Measurements from ENCODE around the gene WFS1. TPM values are rescaled to one million over a fixed set of nuclear protein-coding genes. Genes with fewer than 3 reads are reported as not detected.

The WFS1 gene
- total and polyA plus RNA-seq, 2 of the 13 experiments (the other 11 are each of a cell fraction or from before 2014, with no cell fraction given) = 39.1 to 42.2 TPM

DNA sequence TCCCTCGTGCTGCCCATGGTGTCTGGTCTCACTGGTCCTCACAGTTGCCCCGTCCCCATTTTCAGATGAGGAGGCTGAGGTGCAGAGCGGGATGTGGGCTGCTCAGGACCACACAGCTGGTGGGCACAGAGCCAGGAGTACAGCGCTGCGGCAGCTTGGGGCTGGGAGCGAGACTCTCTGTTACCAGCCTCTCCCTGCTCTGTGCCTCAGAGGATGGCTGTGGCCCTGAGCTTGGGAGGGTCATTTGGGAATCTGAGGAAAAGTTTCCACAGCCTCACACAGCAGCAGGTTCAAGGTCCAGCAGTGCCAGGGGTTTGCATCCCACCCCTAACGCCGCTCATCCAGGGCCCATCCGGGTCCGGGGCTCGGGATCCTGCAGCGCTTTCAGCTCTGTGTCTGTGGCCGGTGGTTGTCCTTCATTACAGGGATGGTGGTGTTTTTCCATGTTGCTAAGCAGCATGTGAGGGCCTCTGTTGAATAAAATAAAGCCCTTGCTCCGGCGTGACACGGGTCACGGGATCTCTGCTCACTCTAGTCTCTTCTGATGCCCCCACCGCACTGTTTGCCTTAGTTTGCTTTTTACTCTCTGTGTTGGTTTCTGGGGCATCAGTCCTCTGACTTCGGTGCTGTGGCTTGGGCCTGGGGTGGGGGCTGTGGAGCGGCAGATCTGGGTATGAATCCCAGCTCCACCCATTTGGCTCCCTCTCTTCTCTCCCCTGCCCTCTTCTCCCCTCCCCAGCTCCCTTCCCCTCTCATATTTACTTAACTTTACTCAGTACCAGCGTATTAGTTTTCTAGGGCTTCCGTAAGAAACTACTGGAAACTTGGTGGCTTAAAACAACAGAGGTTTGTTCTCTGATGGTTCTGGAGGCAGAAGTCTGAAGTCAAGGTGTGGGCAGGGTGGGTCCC, 6.5 kb downstream of the WFS1 start (continued):
- TF ChIP-seq GATAD2A (CRISPR knock-in tag; IDR thresholded peaks at IDR 0.05) (0 out of 2 replicates have a peak, but pooled peaks have one; percentile 29), JUND (CRISPR knock-in tag; IDR thresholded peaks at IDR 0.05) (0 out of 2 replicates have a peak, but pooled peaks have one; percentile 7), PHF8 (CRISPR knock-in tag; IDR thresholded peaks at IDR 0.05) (peak; percentile 42; the same call in 1 of the 2 replicates), ASH2L (IDR thresholded peaks at IDR 0.05; ENCODE audit: insufficient read length, low read depth, low read length) (peak; percentile 68), HNF4G (IDR thresholded peaks at IDR 0.05; ENCODE audit: borderline replicate concordance, low read depth, low read length) (peak; percentile 48; the same call in 1 of the 2 replicates), HNF4G (CRISPR knock-in tag; IDR thresholded peaks at IDR 0.05; ENCODE audit: borderline replicate concordance, low read depth) (peak; percentile 80), KMT2A (CRISPR knock-in tag; IDR thresholded peaks at IDR 0.05) (peak; percentile 23; the same call in 1 of the 2 replicates), ZNF124 (CRISPR knock-in tag; IDR thresholded peaks at IDR 0.05) (no peak), ZNF235 (CRISPR knock-in tag; IDR thresholded peaks at IDR 0.05; ENCODE audit: borderline replicate concordance) (no peak), MED1 (CRISPR knock-in tag; IDR thresholded peaks at IDR 0.05) (peak; percentile 61; the same call in 1 of the 2 replicates), ZNF350 (CRISPR knock-in tag; IDR thresholded peaks at IDR 0.05; ENCODE audit: borderline replicate concordance, low read depth) (peak; percentile 59; the same call in 1 of the 2 replicates), ZNF205 (CRISPR knock-in tag; IDR thresholded peaks at IDR 0.05) (peak; percentile 27; the same call in 1 of the 2 replicates), FOXA3 (CRISPR knock-in tag; IDR thresholded peaks at IDR 0.05) (peak; percentile 31), YY1 (IDR thresholded peaks at IDR 0.05; ENCODE audit: insufficient read depth, insufficient replicate concordance, low read depth, low read length) (no peak)
- TF ChIP-seq, protein P1, sequence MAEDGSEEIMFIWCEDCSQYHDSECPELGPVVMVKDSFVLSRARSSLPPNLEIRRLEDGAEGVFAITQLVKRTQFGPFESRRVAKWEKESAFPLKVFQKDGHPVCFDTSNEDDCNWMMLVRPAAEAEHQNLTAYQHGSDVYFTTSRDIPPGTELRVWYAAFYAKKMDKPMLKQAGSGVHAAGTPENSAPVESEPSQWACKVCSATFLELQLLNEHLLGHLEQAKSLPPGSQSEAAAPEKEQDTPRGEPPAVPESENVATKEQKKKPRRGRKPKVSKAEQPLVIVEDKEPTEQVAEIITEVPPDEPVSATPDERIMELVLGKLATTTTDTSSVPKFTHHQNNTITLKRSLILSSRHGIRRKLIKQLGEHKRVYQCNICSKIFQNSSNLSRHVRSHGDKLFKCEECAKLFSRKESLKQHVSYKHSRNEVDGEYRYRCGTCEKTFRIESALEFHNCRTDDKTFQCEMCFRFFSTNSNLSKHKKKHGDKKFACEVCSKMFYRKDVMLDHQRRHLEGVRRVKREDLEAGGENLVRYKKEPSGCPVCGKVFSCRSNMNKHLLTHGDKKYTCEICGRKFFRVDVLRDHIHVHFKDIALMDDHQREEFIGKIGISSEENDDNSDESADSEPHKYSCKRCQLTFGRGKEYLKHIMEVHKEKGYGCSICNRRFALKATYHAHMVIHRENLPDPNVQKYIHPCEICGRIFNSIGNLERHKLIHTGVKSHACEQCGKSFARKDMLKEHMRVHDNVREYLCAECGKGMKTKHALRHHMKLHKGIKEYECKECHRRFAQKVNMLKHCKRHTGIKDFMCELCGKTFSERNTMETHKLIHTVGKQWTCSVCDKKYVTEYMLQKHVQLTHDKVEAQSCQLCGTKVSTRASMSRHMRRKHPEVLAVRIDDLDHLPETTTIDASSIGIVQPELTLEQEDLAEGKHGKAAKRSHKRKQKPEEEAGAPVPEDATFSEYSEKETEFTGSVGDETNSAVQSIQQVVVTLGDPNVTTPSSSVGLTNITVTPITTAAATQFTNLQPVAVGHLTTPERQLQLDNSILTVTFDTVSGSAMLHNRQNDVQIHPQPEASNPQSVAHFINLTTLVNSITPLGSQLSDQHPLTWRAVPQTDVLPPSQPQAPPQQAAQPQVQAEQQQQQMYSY (CRISPR knock-in tag; IDR thresholded peaks at IDR 0.05) = peak; percentile 56; the same call in 1 of the 2 replicates
- TF ChIP-seq, protein P2, sequence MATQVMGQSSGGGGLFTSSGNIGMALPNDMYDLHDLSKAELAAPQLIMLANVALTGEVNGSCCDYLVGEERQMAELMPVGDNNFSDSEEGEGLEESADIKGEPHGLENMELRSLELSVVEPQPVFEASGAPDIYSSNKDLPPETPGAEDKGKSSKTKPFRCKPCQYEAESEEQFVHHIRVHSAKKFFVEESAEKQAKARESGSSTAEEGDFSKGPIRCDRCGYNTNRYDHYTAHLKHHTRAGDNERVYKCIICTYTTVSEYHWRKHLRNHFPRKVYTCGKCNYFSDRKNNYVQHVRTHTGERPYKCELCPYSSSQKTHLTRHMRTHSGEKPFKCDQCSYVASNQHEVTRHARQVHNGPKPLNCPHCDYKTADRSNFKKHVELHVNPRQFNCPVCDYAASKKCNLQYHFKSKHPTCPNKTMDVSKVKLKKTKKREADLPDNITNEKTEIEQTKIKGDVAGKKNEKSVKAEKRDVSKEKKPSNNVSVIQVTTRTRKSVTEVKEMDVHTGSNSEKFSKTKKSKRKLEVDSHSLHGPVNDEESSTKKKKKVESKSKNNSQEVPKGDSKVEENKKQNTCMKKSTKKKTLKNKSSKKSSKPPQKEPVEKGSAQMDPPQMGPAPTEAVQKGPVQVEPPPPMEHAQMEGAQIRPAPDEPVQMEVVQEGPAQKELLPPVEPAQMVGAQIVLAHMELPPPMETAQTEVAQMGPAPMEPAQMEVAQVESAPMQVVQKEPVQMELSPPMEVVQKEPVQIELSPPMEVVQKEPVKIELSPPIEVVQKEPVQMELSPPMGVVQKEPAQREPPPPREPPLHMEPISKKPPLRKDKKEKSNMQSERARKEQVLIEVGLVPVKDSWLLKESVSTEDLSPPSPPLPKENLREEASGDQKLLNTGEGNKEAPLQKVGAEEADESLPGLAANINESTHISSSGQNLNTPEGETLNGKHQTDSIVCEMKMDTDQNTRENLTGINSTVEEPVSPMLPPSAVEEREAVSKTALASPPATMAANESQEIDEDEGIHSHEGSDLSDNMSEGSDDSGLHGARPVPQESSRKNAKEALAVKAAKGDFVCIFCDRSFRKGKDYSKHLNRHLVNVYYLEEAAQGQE (IDR thresholded peaks at IDR 0.05; ENCODE audit: borderline replicate concordance in 1 of 2, low read depth in 1 of 2, low read length in 2 of 2) = no peak
- TF ChIP-seq, protein P3, sequence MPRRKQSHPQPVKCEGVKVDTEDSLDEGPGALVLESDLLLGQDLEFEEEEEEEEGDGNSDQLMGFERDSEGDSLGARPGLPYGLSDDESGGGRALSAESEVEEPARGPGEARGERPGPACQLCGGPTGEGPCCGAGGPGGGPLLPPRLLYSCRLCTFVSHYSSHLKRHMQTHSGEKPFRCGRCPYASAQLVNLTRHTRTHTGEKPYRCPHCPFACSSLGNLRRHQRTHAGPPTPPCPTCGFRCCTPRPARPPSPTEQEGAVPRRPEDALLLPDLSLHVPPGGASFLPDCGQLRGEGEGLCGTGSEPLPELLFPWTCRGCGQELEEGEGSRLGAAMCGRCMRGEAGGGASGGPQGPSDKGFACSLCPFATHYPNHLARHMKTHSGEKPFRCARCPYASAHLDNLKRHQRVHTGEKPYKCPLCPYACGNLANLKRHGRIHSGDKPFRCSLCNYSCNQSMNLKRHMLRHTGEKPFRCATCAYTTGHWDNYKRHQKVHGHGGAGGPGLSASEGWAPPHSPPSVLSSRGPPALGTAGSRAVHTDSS (CRISPR knock-in tag; conservative IDR thresholded peaks at IDR 0.05) = no peak
- TF ChIP-seq, protein P4, sequence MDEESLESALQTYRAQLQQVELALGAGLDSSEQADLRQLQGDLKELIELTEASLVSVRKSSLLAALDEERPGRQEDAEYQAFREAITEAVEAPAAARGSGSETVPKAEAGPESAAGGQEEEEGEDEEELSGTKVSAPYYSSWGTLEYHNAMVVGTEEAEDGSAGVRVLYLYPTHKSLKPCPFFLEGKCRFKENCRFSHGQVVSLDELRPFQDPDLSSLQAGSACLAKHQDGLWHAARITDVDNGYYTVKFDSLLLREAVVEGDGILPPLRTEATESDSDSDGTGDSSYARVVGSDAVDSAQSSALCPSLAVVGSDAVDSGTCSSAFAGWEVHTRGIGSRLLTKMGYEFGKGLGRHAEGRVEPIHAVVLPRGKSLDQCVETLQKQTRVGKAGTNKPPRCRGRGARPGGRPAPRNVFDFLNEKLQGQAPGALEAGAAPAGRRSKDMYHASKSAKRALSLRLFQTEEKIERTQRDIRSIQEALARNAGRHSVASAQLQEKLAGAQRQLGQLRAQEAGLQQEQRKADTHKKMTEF (CRISPR knock-in tag; IDR thresholded peaks at IDR 0.05) = peak; percentile 38
